ENCODE results near the gene SMARCD3.

GRCh38 chr7:151195616-151196450, 52.7 kb downstream of the SMARCD3 start:
- no peak for TF ChIP-seq CTCF (IDR thresholded peaks at IDR 0.05)
- TF ChIP-seq POLR2A (IDR thresholded peaks at IDR 0.05), result no peak
- no peak for TF ChIP-seq POLR2AphosphoS5 (IDR thresholded peaks at IDR 0.05)

Data from gastroesophageal sphincter (tissue), 3 donors.